HCT116 (cell line): ENCODE results near the gene CD300LB. TPM values are rescaled to one million over a fixed set of nuclear protein-coding genes. Genes with fewer than 3 reads are reported as not detected.

Source experiments
- ATAC-seq: fragments of 200-7000 bp; cut with Tn5 transposase; 2 replicates; pipeline ENCODE4 v1.9.1; 2020; ENCODE audit warnings: mild to moderate bottlenecking, moderate library complexity
- BruUV-seq: library from RNA; stranded (reverse); fragments of 400-500 nt; replicated peaks from 2 replicates; lab custom pipeline; 2021; lab: Mats Ljungman, UMichigan
- CTCF ChIA-PET: fragments of 300-600 bp; sonication (Branson Sonifier 250); formaldehyde crosslinking; loops from one replicate; lab custom pipeline; 2021; ENCODE audit warnings: antibody characterized with exemption; lab: Charles Lee
- POLR2A ChIA-PET: fragments of 300-600, 350-600 bp; sonication (Branson Sonifier 250); formaldehyde crosslinking; loops from one replicate; lab custom pipeline; 2021; ENCODE audit warnings: antibody characterized with exemption; lab: Charles Lee
- RAD21 ChIA-PET, 2 experiments: fragments of 300-600 bp; sonication (Branson Sonifier 250); formaldehyde crosslinking; loops; one replicate each; lab custom pipeline; 2023; ENCODE audit warnings: low total read pairs in 2 of 2; ENCODE audit not compliant: uncharacterized antibody in 2 of 2, unreplicated experiment in 2 of 2, low non-redundant PET in 1 of 2; lab: Charles Lee
- DNase-seq: peaks from one replicate; pipeline ENCODE4 v3.0.0-alpha.2; 2010; ENCODE audit warnings: low read depth, low spot score
- H2AFZ ChIP-seq: fragments of 200-600 bp; shearing (Covaris generic), sonication (generic); 2 replicates; pipeline ENCODE4 v1.6.1; 2017; ENCODE audit warnings: low read depth, mixed run types, mixed read lengths, antibody characterized with exemption, low read length; ENCODE audit not compliant: poor library complexity, severe bottlenecking
- H3K27ac ChIP-seq: 2 replicates; pipeline ENCODE4 v1.5.1; 2012; ENCODE audit warnings: low read depth, low read length
- H3K27me3 ChIP-seq: fragments of 200-600 bp; sonication (generic); 2 replicates; pipeline ENCODE4 v1.6.1; 2016; ENCODE audit warnings: mixed run types, low read length, mixed read lengths; ENCODE audit not compliant: insufficient read depth
- H3K36me3 ChIP-seq, 2 experiments: fragments of 200-500 bp in 1 of 2; fragments of 200-600 bp in 1 of 2; sonication (Bioruptor generic) in 1 of 2; sonication (generic) in 1 of 2; 2 replicates each; pipeline versions ENCODE4 v1.5.1 to v1.6.1; 2014 to 2016; ENCODE audit warnings: low read length in 2 of 2, inconsistent platforms in 1 of 2, mixed read lengths in 1 of 2, mixed run types in 1 of 2; ENCODE audit not compliant: insufficient read depth in 2 of 2, control insufficient read depth in 1 of 2
- H3K4me1 ChIP-seq, 2 experiments: fragments of 200-600 bp in 1 of 2; sonication (generic) in 1 of 2; 2 replicates each; pipeline versions ENCODE4 v1.5.1 to v1.6.1; 2012 to 2017; ENCODE audit warnings: low read length in 2 of 2, inconsistent platforms in 1 of 2, mild to moderate bottlenecking in 1 of 2, mixed read lengths in 1 of 2, mixed run types in 1 of 2, moderate library complexity in 1 of 2; ENCODE audit not compliant: insufficient read depth in 2 of 2, control insufficient read depth in 1 of 2
- H3K4me2 ChIP-seq: fragments of 200-600 bp; sonication (generic); 2 replicates; pipeline ENCODE4 v1.6.1; 2017; ENCODE audit warnings: mixed run types, low read length, mixed read lengths
- H3K4me3 ChIP-seq, 2 experiments: fragments of 200-600 bp in 1 of 2; sonication (generic) in 1 of 2; replicated peaks in 1 of 2; 2 replicates each; pipeline ENCODE4 v1.5.1; 2011 to 2016; ENCODE audit warnings: low read length in 2 of 2, control low read depth in 1 of 2, low read depth in 1 of 2, mild to moderate bottlenecking in 1 of 2, mixed read lengths in 1 of 2, mixed run types in 1 of 2
- H3K79me2 ChIP-seq: fragments of 200-600 bp; sonication (generic); 2 replicates; pipeline ENCODE4 v1.6.1; 2017; ENCODE audit warnings: mild to moderate bottlenecking, mixed run types, low read length, moderate library complexity, mixed read lengths; ENCODE audit not compliant: insufficient read depth
- H3K9ac ChIP-seq: fragments of 200-600 bp; sonication (generic); 2 replicates; pipeline ENCODE4 v1.6.1; 2016; ENCODE audit warnings: low read length, mixed read lengths
- H3K9me2 ChIP-seq: fragments of 200-600 bp; sonication (generic), shearing (Covaris generic); 2 replicates; pipeline ENCODE4 v1.6.1; 2017; ENCODE audit warnings: mixed run types, mild to moderate bottlenecking, moderate library complexity; ENCODE audit not compliant: insufficient read depth
- H3K9me3 ChIP-seq, 2 experiments: fragments of 200-500 bp in 1 of 2; fragments of 200-600 bp in 1 of 2; sonication (Bioruptor generic) in 1 of 2; sonication (generic) in 1 of 2; 2 replicates each; pipeline ENCODE4 v1.6.1; 2014 to 2017; ENCODE audit warnings: low read length in 2 of 2, mixed read lengths in 2 of 2, inconsistent platforms in 1 of 2, low read depth in 1 of 2, mild to moderate bottlenecking in 1 of 2, mixed run types in 1 of 2, moderate library complexity in 1 of 2; ENCODE audit not compliant: control insufficient read depth in 1 of 2, insufficient read depth in 1 of 2
- H4K20me1 ChIP-seq: fragments of 200-600 bp; sonication (generic), shearing (Covaris generic); 2 replicates; pipeline ENCODE4 v1.6.1; 2017; ENCODE audit warnings: mixed run types, mild to moderate bottlenecking, moderate library complexity; ENCODE audit not compliant: insufficient read depth
- ATF3 ChIP-seq: IDR thresholded peaks from 2 replicates; pipeline ENCODE4 v1.6.1; 2012
- CBX3 ChIP-seq: IDR thresholded peaks from 2 replicates; pipeline ENCODE4 v1.6.1; 2012; ENCODE audit warnings: low read depth
- CEBPB ChIP-seq: IDR thresholded peaks from 2 replicates; pipeline ENCODE4 v1.6.1; 2012; ENCODE audit warnings: low read depth
- EGR1 ChIP-seq: IDR thresholded peaks from 2 replicates; pipeline ENCODE4 v1.6.1; 2012; ENCODE audit warnings: low read depth
- EZH2phosphoT487 ChIP-seq: fragments of 200-600 bp; IDR thresholded peaks from 2 replicates; pipeline ENCODE4 v1.6.1; 2018; ENCODE audit warnings: antibody characterized with exemption, borderline replicate concordance
- JUND ChIP-seq: IDR thresholded peaks from 2 replicates; pipeline ENCODE4 v1.6.1; 2012
- POLR2A ChIP-seq: IDR thresholded peaks from 2 replicates; pipeline ENCODE4 v1.7.0; 2011; ENCODE audit warnings: borderline replicate concordance; ENCODE audit not compliant: insufficient read depth, insufficient read length; ENCODE audit errors: extremely low read depth
- POLR2AphosphoS5 ChIP-seq: IDR thresholded peaks from 2 replicates; pipeline ENCODE4 v1.6.1; 2011; ENCODE audit warnings: mild to moderate bottlenecking, low read depth, low read length, moderate library complexity
- SRF ChIP-seq: IDR thresholded peaks from 2 replicates; pipeline ENCODE4 v1.6.1; 2012; ENCODE audit warnings: low read depth
- TCF7L2 ChIP-seq: IDR thresholded peaks from 2 replicates; pipeline ENCODE4 v1.7.0; 2011; ENCODE audit warnings: borderline replicate concordance, inconsistent platforms; ENCODE audit not compliant: insufficient read depth, insufficient read length; ENCODE audit errors: extremely low read depth
- ZBTB33 ChIP-seq: IDR thresholded peaks from 2 replicates; pipeline ENCODE4 v1.6.1; 2011; ENCODE audit warnings: mild to moderate bottlenecking, low read length, moderate library complexity; ENCODE audit not compliant: insufficient replicate concordance; ENCODE audit errors: extremely low read depth
- ZFX ChIP-seq: fragments of 450-650 bp; IDR thresholded peaks from 2 replicates; pipeline ENCODE4 v1.6.1; 2017
- intact Hi-C: fragments of 100-400 bp; cut with micrococcal nuclease; formaldehyde crosslinking; loops from 2 replicates; pipeline ENCODE4 v1.10.0; 2022
- total RNA-seq: library from RNA; stranded (reverse); gene quantifications from one replicate; pipeline ENCODE4 v1.2.1, GENCODE V29; 2021; ENCODE audit not compliant: unreplicated experiment
- TF ChIP-seq, protein P1 (sequence below): IDR thresholded peaks from 2 replicates; pipeline ENCODE4 v1.6.1; 2012

The CD300LB gene
- total RNA-seq, 1 experiment from 2014 or later: not detected

DNA sequence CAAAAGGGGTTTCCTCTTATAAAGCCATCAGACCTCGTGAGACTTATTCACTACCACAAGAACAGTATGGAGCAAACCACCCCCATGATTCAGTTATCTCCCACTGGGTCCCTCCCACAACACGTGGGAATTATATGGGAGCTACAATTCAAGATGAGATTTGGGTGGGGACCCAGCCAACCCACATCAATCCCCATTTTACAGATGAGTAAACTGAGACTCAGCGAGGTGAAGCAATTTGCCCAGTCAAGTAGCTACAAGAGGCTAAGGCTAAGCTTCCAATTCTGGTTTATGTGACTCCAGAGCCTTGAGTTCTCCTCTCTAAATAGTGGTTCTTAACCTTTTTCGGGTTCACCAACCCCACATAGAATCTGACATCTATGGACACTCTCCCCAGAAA is 56.1 kb downstream of the CD300LB start:
- H3K79me2 ChIP-seq: no peaks in the 10 kb centered on the region
- H3K4me1 ChIP-seq: no peaks in the 10 kb centered on the region
- no peaks in the 10 kb centered on the region for H3K36me3 ChIP-seq
- intact Hi-C loops: no loop called here
- CTCF ChIA-PET: no interaction called here
- no TSS peak for BruUV-seq
- POLR2A ChIA-PET: no interaction called here
- ATAC-seq (no peak), DNase-seq (no peak)
- no peak overlapping the region for H3K27ac ChIP-seq
- H3K9ac ChIP-seq: no peak overlapping the region
- no peaks in the 10 kb centered on the region for H3K9me2 ChIP-seq
- H2AFZ ChIP-seq: no peak overlapping the region
- TF ChIP-seq POLR2AphosphoS5 (no peak), CBX3 (no peak), TCF7L2 (no peak), POLR2A (no peak)
- H3K4me2 ChIP-seq: no peak overlapping the region
- no peaks in the 10 kb centered on the region for H4K20me1 ChIP-seq
- no peak overlapping the region for H3K4me3 ChIP-seq
- peaks cover 4 to 12% of the 10 kb centered on the region in 2 experiments; a peak in 2 of 4 replicates for H3K9me3 ChIP-seq
- RAD21 ChIA-PET: no interaction called here
- H3K27me3 ChIP-seq: peaks cover 13% of the 10 kb centered on the region

DNA sequence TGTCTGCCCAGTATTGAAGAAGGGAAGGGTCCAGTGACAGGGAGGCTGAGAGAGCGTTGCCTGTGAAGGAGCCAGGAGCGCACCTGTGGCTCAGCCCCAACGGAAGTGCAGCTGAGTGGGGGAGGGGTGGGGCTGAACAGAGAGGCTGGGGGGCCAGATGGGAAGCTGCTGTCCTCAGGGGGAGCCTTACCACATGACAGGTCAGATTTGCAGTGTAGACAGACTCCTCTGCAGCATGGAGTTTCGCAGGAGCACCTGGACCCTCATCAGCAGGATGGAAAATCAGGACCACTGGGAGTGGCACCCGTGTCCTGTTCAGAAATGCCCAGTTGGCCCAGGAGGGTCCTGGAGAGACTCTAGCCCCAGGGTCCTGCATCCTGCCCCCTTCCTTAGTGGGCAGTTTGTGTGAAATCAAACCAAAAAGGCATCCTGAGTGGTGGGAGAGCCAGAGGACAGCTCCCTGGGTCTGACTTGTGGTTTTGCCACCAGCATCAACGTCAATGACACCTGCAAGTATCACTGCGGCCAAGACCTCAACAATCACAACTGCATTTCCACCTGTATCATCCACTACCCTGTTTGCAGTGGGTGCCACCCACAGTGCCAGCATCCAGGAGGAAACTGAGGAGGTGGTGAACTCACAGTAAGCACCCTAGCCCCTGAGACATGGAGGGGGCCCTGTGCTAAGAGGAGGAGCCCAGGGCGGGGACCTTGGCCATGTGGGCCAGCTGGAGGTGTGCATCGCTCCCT is 57.1 kb downstream of the CD300LB start:
- Histone ChIP-seq H3K79me2 (no peaks in the 10 kb centered on the region), H3K4me3 (no peak overlapping the region), H3K4me2 (no peak overlapping the region), H3K9ac (no peak overlapping the region), H2AFZ (no peak overlapping the region), H3K9me3 (peaks cover 4 to 12% of the 10 kb centered on the region in 2 experiments; a peak in 2 of 4 replicates), H3K36me3 (no peaks in the 10 kb centered on the region), H3K9me2 (no peaks in the 10 kb centered on the region), H4K20me1 (no peaks in the 10 kb centered on the region), H3K27ac (no peak overlapping the region), H3K4me1 (no peaks in the 10 kb centered on the region), H3K27me3 (peaks cover 13% of the 10 kb centered on the region)
- TF ChIP-seq EZH2phosphoT487: no peak
- no peak for TF ChIP-seq CBX3
- TF ChIP-seq, protein P1, sequence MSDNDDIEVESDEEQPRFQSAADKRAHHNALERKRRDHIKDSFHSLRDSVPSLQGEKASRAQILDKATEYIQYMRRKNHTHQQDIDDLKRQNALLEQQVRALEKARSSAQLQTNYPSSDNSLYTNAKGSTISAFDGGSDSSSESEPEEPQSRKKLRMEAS: no peak
- no peak for TF ChIP-seq ZBTB33
- TF ChIP-seq SRF: no peak
- no peak for TF ChIP-seq ZFX
- no peak for TF ChIP-seq CEBPB
- TF ChIP-seq EGR1: no peak
- TF ChIP-seq JUND: no peak
- TF ChIP-seq ATF3: no peak
- ChIA-PET CTCF (no interaction called here), POLR2A (no interaction called here), RAD21 (no interaction called here)
- ATAC-seq (no peak), DNase-seq (no peak)
- BruUV-seq: no TSS peak
- intact Hi-C loops: no loop called here
